Fibroblast of the aortic adventitia (primary cell): ENCODE measurements around the gene CCRL2. TPM values are rescaled to one million over a fixed set of nuclear protein-coding genes. Genes with fewer than 3 reads are reported as not detected.

Source experiments
- DNase-seq: peaks from one replicate; pipeline ENCODE4 v3.0.0-alpha.2; 2010; ENCODE audit warnings: low read depth
- H3K4me3 ChIP-seq: 2 replicates; pipeline ENCODE4 v1.5.1; 2011; ENCODE audit warnings: low read depth, mild to moderate bottlenecking, control low read depth, low read length, moderate library complexity
- CTCF ChIP-seq: IDR thresholded peaks from 2 replicates; pipeline ENCODE4 v1.5.1; 2011; ENCODE audit warnings: mild to moderate bottlenecking, low read length, control low read depth, inconsistent platforms; ENCODE audit not compliant: insufficient read depth
- total RNA-seq: library from RNA; depleted of rRNA; stranded (reverse); fragments of >200 nt; gene quantifications from 2 replicates; pipeline ENCODE4 v1.2.3, GENCODE V29; 2012; ENCODE audit warnings: low replicate concordance

Gene CCRL2
- total RNA-seq, 1 donor, result 0.54 TPM

GRCh38 chr3:46433841-46434240 lies 26.8 kb downstream of the CCRL2 start:
- no peak overlapping the region for H3K4me3 ChIP-seq
- no peak for TF ChIP-seq CTCF
- DNase-seq, result no peak

GRCh38 chr3:46435081-46435726 lies 28.1 kb downstream of the CCRL2 start:
- no peak for DNase-seq
- H3K4me3 ChIP-seq, result no peak overlapping the region

GRCh38 chr3:46438831-46439230 lies 31.8 kb downstream of the CCRL2 start:
- TF ChIP-seq CTCF, result no peak
- no peak overlapping the region for H3K4me3 ChIP-seq
- no peak for DNase-seq

More at GRCh38 chr3:46435081-46435726, 28.1 kb downstream of the CCRL2 start:
- no peak for TF ChIP-seq CTCF

GRCh38 chr3:46440531-46441294 lies 33.7 kb downstream of the CCRL2 start:
- no peak for TF ChIP-seq CTCF
- DNase-seq, result no peak
- no peak overlapping the region for H3K4me3 ChIP-seq

- peak; percentile 65 for TF ChIP-seq CTCF
- H3K4me3 ChIP-seq, result no peak overlapping the region
- peak; percentile 64 for DNase-seq
Observed at GRCh38 chr3:46442576-46443530, 35.8 kb downstream of the CCRL2 start.

GRCh38 chr3:46447228-46447985 lies 40.3 kb downstream of the CCRL2 start:
- TF ChIP-seq CTCF, result no peak
- H3K4me3 ChIP-seq, result no peak overlapping the region
- no peak for DNase-seq
